Effector memory CD8-positive, alpha-beta T cell (primary cell): ENCODE measurements around the gene REELD1.

Experiments used
- ATAC-seq: fragments of 150-1000 bp; cut with Tn5 transposase; replicated peaks from 2 replicates; pipeline ENCODE4 v1.10.0; 2021; ENCODE audit warnings: mild to moderate bottlenecking, moderate library complexity
- DNase-seq, 3 experiments: peaks; one replicate each; pipeline ENCODE4 v3.0.0; 2021
- H3K27ac Mint-ChIP-seq, 2 donors: one replicate each; pipeline ENCODE4 v1.8.0; 2022; ENCODE audit warnings: mild to moderate bottlenecking in 2 of 2, mixed read lengths in 2 of 2, moderate library complexity in 2 of 2
- H3K27me3 Mint-ChIP-seq, 2 donors: one replicate each; pipeline ENCODE4 v1.8.0; 2022; ENCODE audit warnings: mixed read lengths in 2 of 2
- H3K36me3 Mint-ChIP-seq: one replicate; pipeline ENCODE4 v1.8.0; 2022; ENCODE audit warnings: mild to moderate bottlenecking, moderate library complexity, mixed read lengths; ENCODE audit not compliant: insufficient read depth
- H3K4me1 Mint-ChIP-seq, 2 donors: one replicate each; pipeline ENCODE4 v1.8.0; 2022; ENCODE audit warnings: low read depth in 2 of 2, mixed read lengths in 2 of 2
- H3K4me3 Mint-ChIP-seq, 2 donors: one replicate each; pipeline ENCODE4 v1.8.0; 2022; ENCODE audit warnings: mild to moderate bottlenecking in 2 of 2, mixed read lengths in 2 of 2, moderate library complexity in 2 of 2
- H3K9me3 Mint-ChIP-seq, 2 donors: one replicate each; pipeline ENCODE4 v1.8.0; 2022; ENCODE audit warnings: mixed read lengths in 2 of 2

REELD1 gene

GRCh38 chr4:146260521-146260920 is 46.2 kb downstream of the REELD1 start:
- no peak overlapping the region for H3K27ac Mint-ChIP-seq
- DNase-seq: no peak
- peaks cover 5% of the 10 kb centered on the region for H3K36me3 Mint-ChIP-seq
- no peaks in the 10 kb centered on the region for H3K27me3 Mint-ChIP-seq
- no peak overlapping the region for H3K4me3 Mint-ChIP-seq
- no peaks in the 10 kb centered on the region for H3K9me3 Mint-ChIP-seq
- no peak for ATAC-seq
- no peaks in the 10 kb centered on the region for H3K4me1 Mint-ChIP-seq

GRCh38 chr4:146261041-146261440 is 46.7 kb downstream of the REELD1 start:
- no peak overlapping the region for H3K27ac Mint-ChIP-seq
- H3K27me3 Mint-ChIP-seq: no peaks in the 10 kb centered on the region
- peaks cover 5% of the 10 kb centered on the region for H3K36me3 Mint-ChIP-seq
- DNase-seq: no peak
- H3K4me1 Mint-ChIP-seq: no peaks in the 10 kb centered on the region
- no peak for ATAC-seq
- H3K9me3 Mint-ChIP-seq: no peaks in the 10 kb centered on the region
- H3K4me3 Mint-ChIP-seq: no peak overlapping the region

GRCh38 chr4:146263793-146264192 is 49.5 kb downstream of the REELD1 start:
- Mint-ChIP-seq H3K27ac (no peak overlapping the region), H3K4me1 (no peaks in the 10 kb centered on the region), H3K36me3 (peaks cover under 1% of the 10 kb centered on the region), H3K9me3 (no peaks in the 10 kb centered on the region), H3K4me3 (no peak overlapping the region), H3K27me3 (no peaks in the 10 kb centered on the region)
- DNase-seq: no peak
- no peak for ATAC-seq

- no peak for DNase-seq
- no peak for ATAC-seq
- no peak overlapping the region for H3K27ac Mint-ChIP-seq
- no peaks in the 10 kb centered on the region for H3K36me3 Mint-ChIP-seq
- H3K4me3 Mint-ChIP-seq: no peak overlapping the region
- H3K9me3 Mint-ChIP-seq: no peaks in the 10 kb centered on the region
- no peaks in the 10 kb centered on the region for H3K27me3 Mint-ChIP-seq
- H3K4me1 Mint-ChIP-seq: no peaks in the 10 kb centered on the region
Observed at GRCh38 chr4:146265950-146266490, 51.7 kb downstream of the REELD1 start.

GRCh38 chr4:146267826-146268225 is 53.5 kb downstream of the REELD1 start:
- no peak for DNase-seq
- Mint-ChIP-seq H3K27ac (no peak overlapping the region), H3K36me3 (no peaks in the 10 kb centered on the region), H3K27me3 (no peaks in the 10 kb centered on the region), H3K9me3 (no peaks in the 10 kb centered on the region), H3K4me3 (no peak overlapping the region), H3K4me1 (no peaks in the 10 kb centered on the region)
- ATAC-seq: no peak

- no peak for ATAC-seq
- H3K9me3 Mint-ChIP-seq: no peaks in the 10 kb centered on the region
- H3K36me3 Mint-ChIP-seq: no peaks in the 10 kb centered on the region
- no peaks in the 10 kb centered on the region for H3K27me3 Mint-ChIP-seq
- no peak overlapping the region for H3K4me3 Mint-ChIP-seq
- H3K27ac Mint-ChIP-seq: no peak overlapping the region
- H3K4me1 Mint-ChIP-seq: no peaks in the 10 kb centered on the region
- no peak for DNase-seq
Observed at GRCh38 chr4:146269228-146269653, 54.9 kb downstream of the REELD1 start.

- DNase-seq (no peak), ATAC-seq (no peak)
- H3K27ac Mint-ChIP-seq: no peak overlapping the region
- H3K4me1 Mint-ChIP-seq: no peaks in the 10 kb centered on the region
- H3K9me3 Mint-ChIP-seq: no peaks in the 10 kb centered on the region
- no peak overlapping the region for H3K4me3 Mint-ChIP-seq
- no peaks in the 10 kb centered on the region for H3K27me3 Mint-ChIP-seq
- H3K36me3 Mint-ChIP-seq: no peaks in the 10 kb centered on the region
Observed at GRCh38 chr4:146271466-146271865, 57.1 kb downstream of the REELD1 start.

GRCh38 chr4:146273204-146273901 is 59.0 kb downstream of the REELD1 start:
- Mint-ChIP-seq H3K27ac (no peak overlapping the region), H3K4me1 (no peaks in the 10 kb centered on the region), H3K9me3 (no peaks in the 10 kb centered on the region), H3K27me3 (no peaks in the 10 kb centered on the region), H3K4me3 (no peak overlapping the region), H3K36me3 (no peaks in the 10 kb centered on the region)
- ATAC-seq: no peak
- no peak for DNase-seq

- H3K4me1 Mint-ChIP-seq: no peaks in the 10 kb centered on the region
- no peaks in the 10 kb centered on the region for H3K9me3 Mint-ChIP-seq
- no peak overlapping the region for H3K4me3 Mint-ChIP-seq
- H3K36me3 Mint-ChIP-seq: no peaks in the 10 kb centered on the region
- H3K27ac Mint-ChIP-seq: no peak overlapping the region
- DNase-seq (no peak), ATAC-seq (no peak)
- no peaks in the 10 kb centered on the region for H3K27me3 Mint-ChIP-seq
Observed at GRCh38 chr4:146274774-146275173, 60.4 kb downstream of the REELD1 start.

GRCh38 chr4:146275370-146275769 is 61.0 kb downstream of the REELD1 start:
- H3K27me3 Mint-ChIP-seq: no peaks in the 10 kb centered on the region
- H3K27ac Mint-ChIP-seq: no peak overlapping the region
- no peaks in the 10 kb centered on the region for H3K4me1 Mint-ChIP-seq
- H3K9me3 Mint-ChIP-seq: no peaks in the 10 kb centered on the region
- ATAC-seq (no peak), DNase-seq (no peak)
- H3K36me3 Mint-ChIP-seq: no peaks in the 10 kb centered on the region
- no peak overlapping the region for H3K4me3 Mint-ChIP-seq

- no peak for DNase-seq
- no peak for ATAC-seq
- Mint-ChIP-seq H3K9me3 (no peaks in the 10 kb centered on the region), H3K36me3 (no peaks in the 10 kb centered on the region), H3K4me1 (no peaks in the 10 kb centered on the region), H3K27ac (no peak overlapping the region), H3K4me3 (no peak overlapping the region), H3K27me3 (no peaks in the 10 kb centered on the region)
Observed at GRCh38 chr4:146278986-146279385, 64.6 kb downstream of the REELD1 start.
